GM21360 (cell line): ENCODE data around the gene SF1.

ENCODE experiments used
- ATAC-seq: cut with Tn5 transposase; IDR thresholded peaks from one replicate; pipeline ENCODE4 v1.9.1; 2021; ENCODE audit warnings: mild to moderate bottlenecking, moderate library complexity; ENCODE audit not compliant: unreplicated experiment

The SF1 gene

GRCh38 chr11:64728757-64729365, 49.5 kb downstream of the SF1 start:
- no peak for ATAC-seq

DNA sequence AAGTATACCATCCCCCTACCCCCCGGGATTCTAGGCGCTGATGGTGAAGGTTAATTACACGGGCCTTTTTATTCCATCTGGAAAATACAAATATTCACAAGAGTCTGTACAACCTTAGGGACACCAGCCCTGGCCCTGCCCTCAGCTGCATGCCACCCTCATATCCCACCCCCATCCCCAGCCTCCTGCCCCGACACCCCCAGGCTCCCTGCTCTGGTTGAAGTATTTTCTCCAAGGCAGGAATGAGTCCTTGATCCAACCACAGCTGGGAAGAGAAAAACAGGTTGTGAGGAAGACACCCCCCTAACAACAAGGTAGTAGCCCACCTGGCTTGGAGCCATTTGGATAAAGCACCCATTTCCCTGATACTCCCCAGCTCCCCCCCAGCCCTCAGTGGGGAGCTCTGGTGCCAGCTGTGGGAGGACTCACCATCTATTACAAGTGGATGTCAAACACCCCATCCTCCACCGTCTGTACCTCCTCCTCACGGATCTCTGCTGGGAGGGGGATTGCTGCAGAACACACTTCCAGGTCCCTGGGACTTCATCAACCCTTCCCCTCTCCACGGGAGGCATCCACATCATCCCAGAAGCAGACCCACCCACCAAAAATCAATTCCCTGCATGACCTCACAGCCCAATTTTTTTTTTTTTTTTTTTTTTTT, 51.3 kb downstream of the SF1 start:
- no peak for ATAC-seq

- ATAC-seq, result no peak
Measured at GRCh38 chr11:64726211-64726641, 52.1 kb downstream of the SF1 start.

GRCh38 chr11:64724863-64725532, 53.3 kb downstream of the SF1 start:
- no peak for ATAC-seq

DNA sequence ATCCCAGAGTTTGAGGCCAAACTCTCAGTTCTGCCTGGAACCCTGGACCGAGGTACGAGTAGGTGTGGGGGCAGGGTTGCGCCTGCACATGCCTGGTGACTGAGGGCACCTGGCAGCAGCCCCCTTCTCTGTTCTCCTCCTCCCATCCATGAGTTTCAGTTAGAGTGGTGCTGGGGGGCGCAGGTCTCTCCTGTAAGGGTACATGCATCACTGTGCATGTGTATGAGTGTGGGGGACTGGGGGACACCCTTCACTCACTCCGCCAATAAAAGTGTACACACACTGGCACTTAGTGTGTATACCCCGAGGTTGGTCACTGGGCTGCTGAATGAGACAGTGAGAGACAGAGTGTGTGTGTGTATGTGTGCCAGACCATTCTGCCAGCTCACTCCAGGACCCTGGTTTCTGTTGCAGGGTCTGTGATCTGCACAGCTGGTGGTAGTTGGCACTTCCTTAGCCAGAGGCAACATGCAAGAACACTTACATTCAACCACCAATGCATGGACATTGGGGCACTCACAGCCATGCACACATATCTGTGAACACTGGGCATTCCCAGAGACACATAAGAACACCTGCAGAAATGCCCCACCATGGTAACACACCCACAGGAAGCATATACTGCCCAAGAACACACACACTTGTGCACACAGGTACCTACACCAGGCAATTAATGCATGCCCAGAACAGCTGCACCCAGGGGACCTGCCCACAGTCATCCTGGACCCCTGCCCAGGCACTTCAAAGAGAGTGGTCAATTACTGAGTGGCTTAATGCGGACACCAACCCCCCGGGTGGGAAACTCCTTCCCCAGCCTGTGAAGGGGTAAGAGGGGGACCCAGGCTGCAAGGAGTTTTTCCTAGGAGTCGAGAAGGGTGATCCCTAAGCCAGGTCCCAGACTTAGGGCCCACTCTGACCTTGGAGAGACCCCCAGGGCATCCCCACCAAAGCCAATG, 54.2 kb downstream of the SF1 start:
- ATAC-seq, result no peak

GRCh38 chr11:64723117-64723906, 55.0 kb downstream of the SF1 start, which contains the start of gene NRXN2:
NRXN2 (minus strand) TSS chr11:64723197; CDS start chr11:64713699, 9,498 bp downstream.
- peak; percentile 68 for ATAC-seq

GRCh38 chr11:64722141-64723065, 55.9 kb downstream of the SF1 start:
- ATAC-seq, result no peak

DNA sequence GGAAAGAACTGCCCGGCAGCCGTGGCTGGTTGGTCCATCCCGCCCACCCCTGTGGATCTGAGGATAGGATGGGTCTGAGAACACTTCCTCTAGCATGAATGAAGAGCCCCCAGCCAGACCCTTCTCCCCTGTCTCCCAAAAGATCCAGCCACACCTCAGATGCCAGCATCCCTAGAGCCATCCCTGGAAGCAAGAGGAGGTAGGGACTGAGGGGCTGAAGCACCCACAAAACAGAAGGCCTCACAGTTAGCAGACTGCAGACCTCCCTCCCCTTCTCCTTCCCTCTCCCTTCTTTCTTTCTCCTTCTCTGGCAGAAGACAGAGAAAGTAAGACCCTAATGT, 57.0 kb downstream of the SF1 start:
- no peak for ATAC-seq

DNA sequence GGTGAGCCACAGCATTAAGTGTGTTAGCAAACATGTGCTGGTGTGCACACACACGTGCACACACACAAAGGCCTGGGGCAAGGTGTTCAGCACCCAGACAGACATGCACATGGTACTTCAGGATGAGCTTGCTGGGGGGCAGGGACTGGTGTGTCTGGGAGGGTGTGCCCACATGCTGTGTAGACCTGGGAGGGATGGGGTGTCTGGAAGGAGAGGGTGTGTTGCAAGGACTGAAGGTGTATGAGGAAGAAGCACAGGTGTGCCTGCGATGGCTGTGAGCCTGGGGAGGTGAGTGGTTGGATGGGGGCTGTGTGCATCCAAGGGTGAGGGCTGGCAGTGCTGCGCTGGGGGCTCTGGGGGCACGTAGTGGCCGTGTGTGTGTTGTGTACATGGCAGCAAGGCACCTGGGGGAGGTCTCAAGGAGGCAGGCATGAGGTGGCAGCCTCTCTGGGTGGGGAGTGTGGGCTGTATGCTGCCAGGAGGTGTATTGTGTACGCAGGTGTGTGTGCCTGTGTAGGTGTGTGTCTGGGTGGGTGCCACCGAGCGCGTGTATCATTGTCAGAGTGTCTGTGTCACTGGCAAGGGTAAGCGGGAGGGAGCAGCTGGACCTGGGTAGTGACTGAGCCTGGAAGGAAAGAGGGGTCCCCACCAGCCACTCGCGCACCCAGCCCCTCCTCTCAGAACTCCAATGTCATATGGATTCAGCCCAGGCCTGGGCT, 57.5 kb downstream of the SF1 start:
- ATAC-seq, result no peak

- ATAC-seq, result no peak
Measured at GRCh38 chr11:64720167-64720566, 58.2 kb downstream of the SF1 start.

GRCh38 chr11:64719406-64719805, 58.9 kb downstream of the SF1 start:
- ATAC-seq, result no peak

DNA sequence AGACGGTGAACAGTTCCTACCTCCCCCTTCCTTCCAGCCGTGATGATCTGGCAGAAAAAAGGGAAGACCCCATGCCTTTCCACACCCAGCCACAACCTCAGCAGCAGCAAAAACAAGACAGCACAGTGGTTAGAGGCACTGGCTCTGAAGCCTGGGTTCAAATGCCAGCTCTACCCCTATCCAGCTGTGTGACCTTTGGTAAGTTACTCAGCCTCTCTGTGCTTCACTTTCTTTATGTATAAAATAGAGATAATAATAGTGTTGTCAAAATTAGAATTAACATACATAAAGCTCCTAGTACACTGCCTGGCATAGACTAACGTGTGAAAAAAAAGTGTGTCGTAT, 59.6 kb downstream of the SF1 start:
- no peak for ATAC-seq

DNA sequence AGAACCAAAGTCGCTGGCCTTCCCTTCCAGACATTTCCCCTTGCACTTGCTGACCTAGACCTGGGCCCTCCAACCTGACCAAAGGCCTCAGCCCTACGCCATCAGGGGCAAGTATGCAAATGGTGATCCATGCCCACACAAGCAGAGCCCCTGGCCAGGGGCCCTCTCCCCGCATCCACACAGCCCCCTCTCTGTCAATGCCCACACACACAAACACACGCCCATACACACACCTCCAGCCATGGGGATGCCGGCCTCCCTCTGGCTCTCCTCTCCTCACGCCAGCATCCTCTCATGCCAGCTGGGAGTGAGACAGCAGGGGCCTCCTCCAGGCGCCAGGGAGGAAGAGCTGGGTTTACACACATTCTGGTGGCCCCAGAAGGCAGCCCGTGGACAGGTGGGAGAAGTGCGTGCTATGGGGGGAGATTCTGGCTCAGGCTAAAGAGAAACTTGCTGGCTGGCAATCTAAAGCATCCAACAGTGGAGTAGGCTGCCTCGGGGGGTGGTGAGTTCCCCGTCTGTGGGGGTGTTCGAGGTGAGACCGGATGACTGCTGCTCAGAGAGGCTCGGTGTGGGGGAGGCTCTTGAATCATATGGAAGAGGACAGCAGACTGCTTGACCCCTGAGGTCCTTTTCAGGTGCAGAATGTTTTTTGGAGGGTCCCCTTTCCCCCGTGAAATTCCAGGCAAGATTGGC, 60.1 kb downstream of the SF1 start:
- ATAC-seq, result no peak

DNA sequence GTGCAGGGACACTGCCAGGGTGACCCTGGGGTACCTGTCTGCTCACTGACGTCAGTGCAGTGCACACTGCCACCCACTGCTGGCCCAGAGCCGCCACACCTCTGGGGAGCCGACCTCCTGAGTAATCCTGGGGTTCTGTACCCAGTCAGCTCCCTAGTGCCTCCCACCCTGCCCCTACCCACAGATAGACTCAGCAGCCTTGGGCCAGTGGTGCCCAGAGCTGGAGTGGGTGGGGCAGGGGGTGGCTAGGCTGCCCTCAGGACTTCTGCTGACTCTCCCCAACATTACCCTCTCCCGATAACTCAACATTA, 61.1 kb downstream of the SF1 start:
- no peak for ATAC-seq

DNA sequence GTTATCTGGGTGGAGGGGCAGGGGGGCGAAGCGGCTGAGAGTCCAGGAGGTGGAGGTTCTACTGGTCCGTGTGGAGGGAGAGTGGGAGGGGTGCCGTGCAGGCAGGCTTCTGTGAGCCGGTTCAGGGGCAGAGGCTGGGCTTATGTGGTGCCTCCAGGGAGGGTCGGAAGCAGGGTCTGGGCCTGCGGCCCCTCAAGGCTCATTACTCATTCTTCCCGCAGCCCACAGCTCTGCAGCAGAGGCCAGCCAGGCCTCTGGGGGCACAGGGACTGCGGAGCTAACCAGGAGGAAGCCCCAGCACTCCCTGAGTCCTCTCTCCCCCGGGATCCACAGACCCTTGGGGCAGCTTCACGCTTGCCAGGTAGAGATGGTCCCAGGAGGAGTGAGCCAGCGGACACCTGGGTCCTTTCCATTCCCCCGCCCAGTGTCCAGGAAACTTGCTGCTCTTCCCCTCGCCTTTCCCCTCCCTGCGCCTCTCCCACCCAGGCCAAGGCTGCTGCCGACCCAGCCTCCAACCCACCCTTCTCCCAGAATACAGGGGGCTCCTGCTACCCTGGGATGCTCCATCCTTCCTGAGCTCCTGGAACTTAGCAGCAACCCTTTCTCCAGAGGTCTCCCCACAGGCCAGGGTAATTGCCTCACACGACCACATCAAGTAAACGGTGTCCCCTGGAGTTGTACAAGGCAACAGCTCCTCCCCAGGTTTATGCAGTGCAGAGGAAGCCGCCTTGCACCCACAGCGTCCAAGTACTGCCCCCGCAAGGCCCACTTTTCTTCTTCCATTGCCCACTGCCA, 61.7 kb downstream of the SF1 start:
- no peak for ATAC-seq

- ATAC-seq, result no peak
Measured at GRCh38 chr11:64715756-64716472, 62.4 kb downstream of the SF1 start.

DNA sequence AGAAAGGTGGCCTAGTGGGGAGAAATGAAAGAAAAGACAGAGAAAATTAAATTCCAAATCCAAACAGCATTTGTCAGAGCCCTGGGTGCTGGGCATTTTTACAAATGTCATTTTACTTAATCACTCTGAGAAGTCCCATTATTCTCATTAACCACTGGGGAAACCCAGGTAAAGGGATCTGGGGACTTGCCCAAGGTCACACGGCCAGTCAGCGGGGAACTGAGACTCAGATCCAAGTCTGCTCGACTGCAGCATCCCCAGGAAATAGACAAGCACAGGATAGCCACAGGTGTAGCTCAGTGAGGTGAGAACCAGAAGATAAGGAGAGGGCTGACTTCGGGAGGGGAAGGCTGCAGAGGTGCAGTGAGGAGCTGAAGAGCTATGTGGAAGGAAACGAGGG, 63.2 kb downstream of the SF1 start:
- no peak for ATAC-seq
